RWPE2 (cell line): ENCODE results near the gene RALGAPA2.

Experiments
- ATAC-seq: fragments of 200-7000 bp; cut with Tn5 transposase; 3 replicates; pipeline ENCODE4 v1.9.1; 2021; ENCODE audit warnings: low read depth
- DNase-seq: peaks from one replicate; pipeline ENCODE4 v3.0.0-alpha.2; 2020; ENCODE audit warnings: low spot score
- H3K27ac ChIP-seq: fragments of 450-650 bp; 2 replicates; pipeline ENCODE4 v1.5.1; 2017; ENCODE audit warnings: mild to moderate bottlenecking; ENCODE audit not compliant: poor library complexity, severe bottlenecking
- H3K27me3 ChIP-seq: fragments of 250-450 bp; sonication (Bioruptor Pico); 2 replicates; pipeline ENCODE4 v1.5.1; 2021; ENCODE audit warnings: mild to moderate bottlenecking, moderate library complexity; ENCODE audit not compliant: insufficient read depth, poor library complexity, severe bottlenecking
- H3K36me3 ChIP-seq: fragments of 250-450 bp; sonication (Bioruptor Pico); 2 replicates; pipeline ENCODE4 v1.5.1; 2020; ENCODE audit warnings: low read depth, mild to moderate bottlenecking, moderate library complexity
- H3K4me1 ChIP-seq: fragments of 250-450 bp; sonication (Bioruptor Pico); 2 replicates; pipeline ENCODE4 v1.5.1; 2021; ENCODE audit warnings: mild to moderate bottlenecking, moderate library complexity; ENCODE audit not compliant: insufficient read depth, poor library complexity, severe bottlenecking
- H3K4me3 ChIP-seq: fragments of 250-450 bp; sonication (Bioruptor Pico); 2 replicates; pipeline ENCODE4 v1.5.1; 2021; ENCODE audit warnings: mild to moderate bottlenecking, moderate library complexity; ENCODE audit not compliant: severe bottlenecking
- H3K9me3 ChIP-seq: fragments of 250-450 bp; sonication (Bioruptor Pico); 2 replicates; pipeline ENCODE4 v1.5.1; 2021; ENCODE audit warnings: mild to moderate bottlenecking, moderate library complexity; ENCODE audit not compliant: severe bottlenecking
- TF ChIP-seq, protein P1 (sequence below): fragments of 450-650 bp; IDR thresholded peaks from one replicate; pipeline ENCODE4 v1.5.1; 2017; ENCODE audit warnings: mild to moderate bottlenecking, moderate library complexity; ENCODE audit not compliant: poor library complexity, severe bottlenecking

RALGAPA2 gene

DNA sequence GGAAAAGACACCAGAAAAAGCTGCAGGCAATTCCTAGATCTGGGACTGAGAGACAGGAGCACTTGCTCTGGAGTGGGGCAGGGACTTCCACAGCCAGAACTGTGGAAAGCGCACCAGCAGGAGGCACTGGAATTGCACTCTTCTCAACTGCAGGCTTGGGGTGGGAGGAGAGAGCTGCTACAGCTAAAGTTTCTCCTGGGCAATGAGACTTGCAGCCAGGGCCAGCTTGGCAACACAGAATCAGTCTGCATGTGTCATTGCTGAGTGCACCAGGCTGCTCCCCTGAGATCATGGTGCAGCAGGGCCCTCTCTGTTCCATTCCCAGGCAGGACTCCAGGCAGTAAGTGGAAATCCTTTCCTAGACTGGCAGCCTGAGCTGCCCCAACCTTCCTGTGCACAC, 198.7 kb downstream of the RALGAPA2 start:
- no peaks in the 10 kb centered on the region for H3K4me1 ChIP-seq

DNA sequence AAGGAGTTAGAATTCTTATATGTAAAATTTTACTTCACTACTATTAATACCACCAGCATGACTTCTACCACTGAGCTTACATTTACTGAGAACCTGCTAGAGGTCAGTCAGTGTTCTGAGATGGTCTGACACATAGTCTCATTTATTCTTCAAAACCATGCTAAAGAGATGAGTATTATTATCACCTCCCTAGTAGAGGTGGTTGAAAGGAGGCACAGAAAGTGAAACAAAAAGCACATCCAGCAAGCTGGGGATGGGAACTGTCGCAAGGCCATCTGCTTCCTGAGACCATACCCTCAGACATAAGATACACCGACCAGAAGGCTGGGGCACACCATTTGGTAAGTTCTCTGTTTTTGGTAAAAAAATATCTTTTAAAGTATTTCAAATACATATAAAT, 206.9 kb downstream of the RALGAPA2 start:
- TF ChIP-seq, protein P1, sequence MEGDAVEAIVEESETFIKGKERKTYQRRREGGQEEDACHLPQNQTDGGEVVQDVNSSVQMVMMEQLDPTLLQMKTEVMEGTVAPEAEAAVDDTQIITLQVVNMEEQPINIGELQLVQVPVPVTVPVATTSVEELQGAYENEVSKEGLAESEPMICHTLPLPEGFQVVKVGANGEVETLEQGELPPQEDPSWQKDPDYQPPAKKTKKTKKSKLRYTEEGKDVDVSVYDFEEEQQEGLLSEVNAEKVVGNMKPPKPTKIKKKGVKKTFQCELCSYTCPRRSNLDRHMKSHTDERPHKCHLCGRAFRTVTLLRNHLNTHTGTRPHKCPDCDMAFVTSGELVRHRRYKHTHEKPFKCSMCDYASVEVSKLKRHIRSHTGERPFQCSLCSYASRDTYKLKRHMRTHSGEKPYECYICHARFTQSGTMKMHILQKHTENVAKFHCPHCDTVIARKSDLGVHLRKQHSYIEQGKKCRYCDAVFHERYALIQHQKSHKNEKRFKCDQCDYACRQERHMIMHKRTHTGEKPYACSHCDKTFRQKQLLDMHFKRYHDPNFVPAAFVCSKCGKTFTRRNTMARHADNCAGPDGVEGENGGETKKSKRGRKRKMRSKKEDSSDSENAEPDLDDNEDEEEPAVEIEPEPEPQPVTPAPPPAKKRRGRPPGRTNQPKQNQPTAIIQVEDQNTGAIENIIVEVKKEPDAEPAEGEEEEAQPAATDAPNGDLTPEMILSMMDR = no peak
- no peak for DNase-seq
- no peaks in the 10 kb centered on the region for H3K36me3 ChIP-seq
- H3K4me3 ChIP-seq = no peak overlapping the region
- ATAC-seq = no peak
- no peak overlapping the region for H3K27ac ChIP-seq
- no peaks in the 10 kb centered on the region for H3K27me3 ChIP-seq
- no peaks in the 10 kb centered on the region for H3K9me3 ChIP-seq
- H3K4me1 ChIP-seq = no peaks in the 10 kb centered on the region

More for the DNA sequence above, 198.7 kb downstream of the RALGAPA2 start:
- TF ChIP-seq, protein P1 = no peak
- H3K9me3 ChIP-seq = peaks cover 6% of the 10 kb centered on the region
- ATAC-seq (no peak), DNase-seq (no peak)
- H3K27ac ChIP-seq = no peak overlapping the region
- H3K36me3 ChIP-seq = peaks cover 4% of the 10 kb centered on the region; the same call in 1 of the 2 replicates
- H3K4me3 ChIP-seq = no peak overlapping the region
- no peaks in the 10 kb centered on the region for H3K27me3 ChIP-seq

DNA sequence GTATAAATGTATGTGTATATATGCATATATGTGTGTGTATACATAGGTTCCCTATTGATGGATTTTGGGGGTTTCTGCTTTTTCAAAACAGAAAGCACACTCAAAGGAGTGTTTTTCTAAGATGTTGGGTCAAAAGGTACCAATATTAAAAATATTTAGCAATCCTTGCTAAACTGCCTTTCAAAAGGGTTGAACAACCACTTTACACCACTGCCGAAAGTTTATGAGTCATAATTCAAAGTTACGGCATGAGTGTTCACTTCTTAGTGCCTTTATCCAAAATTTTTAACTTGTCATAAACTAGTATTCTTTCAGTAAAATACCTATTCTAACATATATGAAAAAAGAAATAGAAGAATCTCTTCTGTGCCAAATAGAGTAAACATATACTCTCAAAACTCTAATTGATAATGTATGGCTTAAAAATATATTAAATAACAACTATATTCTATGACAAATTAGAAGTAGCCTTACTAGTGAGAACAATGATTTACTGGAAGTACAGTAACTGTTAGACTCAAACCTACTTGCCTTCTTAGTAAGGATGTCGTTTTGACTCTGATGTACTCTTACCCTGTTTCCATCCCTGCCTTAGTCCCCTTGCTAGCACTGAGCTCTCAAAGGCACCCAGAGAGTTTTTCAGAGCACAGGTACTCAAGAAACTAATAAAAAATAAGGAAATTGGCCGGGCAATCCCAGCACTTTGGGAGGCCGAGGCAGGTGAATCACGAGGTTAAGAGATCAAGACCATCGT, 208.5 kb downstream of the RALGAPA2 start:
- Histone ChIP-seq H3K4me3 (no peak overlapping the region), H3K4me1 (no peaks in the 10 kb centered on the region), H3K27me3 (no peaks in the 10 kb centered on the region), H3K36me3 (no peaks in the 10 kb centered on the region), H3K27ac (no peak overlapping the region), H3K9me3 (no peaks in the 10 kb centered on the region)
- TF ChIP-seq, protein P1 = no peak
- DNase-seq (no peak), ATAC-seq (no peak)

DNA sequence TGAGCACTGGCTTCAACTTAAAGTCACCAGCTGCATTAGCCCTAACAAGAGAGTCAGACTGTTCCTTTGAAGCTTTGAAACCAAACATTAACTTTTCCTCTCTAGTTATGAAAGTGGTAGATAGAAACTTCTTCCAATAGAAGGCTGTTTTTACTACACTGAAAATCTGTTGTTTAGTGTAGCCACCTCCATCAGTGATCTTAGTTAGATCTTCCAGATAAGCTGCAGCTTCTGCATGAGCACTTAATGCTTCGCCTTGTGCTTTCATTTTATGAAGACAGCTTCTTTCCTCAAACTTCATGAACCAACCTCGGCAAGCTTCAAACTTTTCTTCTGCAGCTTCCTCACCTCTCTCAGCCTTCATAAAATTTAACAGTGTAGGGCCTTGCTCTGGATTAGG, 211.3 kb downstream of the RALGAPA2 start:
- no peak for DNase-seq
- H3K9me3 ChIP-seq = no peaks in the 10 kb centered on the region
- H3K36me3 ChIP-seq = no peaks in the 10 kb centered on the region
- H3K27ac ChIP-seq = no peak overlapping the region
- no peak for ATAC-seq
- no peak overlapping the region for H3K4me3 ChIP-seq
- TF ChIP-seq, protein P1 = no peak
- H3K4me1 ChIP-seq = no peaks in the 10 kb centered on the region
- no peaks in the 10 kb centered on the region for H3K27me3 ChIP-seq

DNA sequence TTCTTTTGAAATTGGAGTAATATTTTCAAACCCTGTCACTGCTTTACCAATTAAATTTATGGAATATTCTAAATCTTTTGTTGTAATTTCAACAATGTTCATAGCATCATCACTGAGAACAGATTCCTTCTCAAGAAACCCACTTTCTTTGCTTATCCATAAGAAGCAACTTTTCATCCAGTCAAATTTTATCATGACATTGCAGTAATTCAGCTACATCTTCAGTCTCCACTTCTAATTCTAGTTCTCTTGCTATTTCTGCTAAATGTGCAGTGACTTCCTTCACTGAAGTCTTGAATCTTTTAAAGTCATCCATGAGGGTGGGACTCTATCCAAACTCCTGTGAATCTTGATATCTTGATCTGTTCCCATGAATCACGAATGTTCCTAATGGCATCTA, 212.1 kb downstream of the RALGAPA2 start:
- no peak overlapping the region for H3K27ac ChIP-seq
- no peaks in the 10 kb centered on the region for H3K36me3 ChIP-seq
- H3K27me3 ChIP-seq = no peaks in the 10 kb centered on the region
- DNase-seq = no peak
- no peak overlapping the region for H3K4me3 ChIP-seq
- TF ChIP-seq, protein P1 = no peak
- no peak for ATAC-seq
- no peaks in the 10 kb centered on the region for H3K9me3 ChIP-seq
- H3K4me1 ChIP-seq = no peaks in the 10 kb centered on the region
